DND-41 (cell line): ENCODE results near the gene BAG5.

Experiments used
- ATAC-seq: fragments of 200-7000 bp; cut with Tn5 transposase; 3 replicates; pipeline ENCODE4 v1.9.1; 2021; ENCODE audit warnings: low read depth; ENCODE audit not compliant: insufficient read depth
- DNase-seq: peaks from one replicate; pipeline ENCODE4 v3.0.0-alpha.2; 2020
- H2AFZ ChIP-seq: 2 replicates; pipeline ENCODE4 v1.6.0; 2012; ENCODE audit warnings: low read depth, low read length
- H3K27ac ChIP-seq: 2 replicates; pipeline ENCODE4 v1.5.1; 2012; ENCODE audit warnings: low read length, inconsistent platforms
- H3K27me3 ChIP-seq: fragments of 200-600 bp; sonication (generic); 2 replicates; pipeline ENCODE4 v1.6.0; 2012; ENCODE audit warnings: low read length, mild to moderate bottlenecking, inconsistent platforms; ENCODE audit not compliant: insufficient read depth, poor library complexity
- H3K36me3 ChIP-seq: 2 replicates; pipeline ENCODE4 v1.5.1; 2012; ENCODE audit warnings: low read length, inconsistent platforms; ENCODE audit not compliant: insufficient read depth
- H3K4me1 ChIP-seq: 2 replicates; pipeline ENCODE4 v1.5.1; 2012; ENCODE audit warnings: mild to moderate bottlenecking, low read length; ENCODE audit not compliant: insufficient read depth
- H3K4me2 ChIP-seq: 2 replicates; pipeline ENCODE4 v1.6.0; 2012; ENCODE audit warnings: mild to moderate bottlenecking, moderate library complexity, low read length, inconsistent platforms; ENCODE audit not compliant: insufficient read depth
- H3K4me3 ChIP-seq, 2 experiments: fragments of 200-600 bp in 1 of 2; shearing (Covaris generic) in 1 of 2; 2 replicates each; pipeline ENCODE4 v1.5.1; 2012 to 2016; ENCODE audit warnings: inconsistent platforms in 2 of 2, low read length in 2 of 2, mild to moderate bottlenecking in 2 of 2, low read depth in 1 of 2, moderate library complexity in 1 of 2
- H3K79me2 ChIP-seq: 2 replicates; pipeline ENCODE4 v1.6.0; 2012; ENCODE audit warnings: low read length, inconsistent platforms; ENCODE audit not compliant: insufficient read depth
- H3K9ac ChIP-seq: 2 replicates; pipeline ENCODE4 v1.6.0; 2012; ENCODE audit warnings: low read depth, mild to moderate bottlenecking, inconsistent platforms, low read length, moderate library complexity
- H3K9me3 ChIP-seq: 2 replicates; pipeline ENCODE4 v1.5.1; 2012; ENCODE audit warnings: low read length, moderate library complexity, mild to moderate bottlenecking, inconsistent platforms; ENCODE audit not compliant: insufficient read depth, severe bottlenecking
- H4K20me1 ChIP-seq: 2 replicates; pipeline ENCODE4 v1.6.0; 2012; ENCODE audit warnings: low read length; ENCODE audit not compliant: insufficient read depth
- EZH2 ChIP-seq: IDR thresholded peaks from 3 replicates; pipeline ENCODE4 v1.6.1; 2012; ENCODE audit warnings: borderline replicate concordance, low read depth, mild to moderate bottlenecking, moderate library complexity, low read length, inconsistent platforms; ENCODE audit not compliant: severe bottlenecking
- TF ChIP-seq, protein P1 (sequence below): IDR thresholded peaks from 2 replicates; pipeline ENCODE4 v1.5.1; 2012; ENCODE audit warnings: borderline replicate concordance, low read length, moderate library complexity, mild to moderate bottlenecking; ENCODE audit not compliant: poor library complexity, severe bottlenecking; ENCODE audit errors: extremely low read depth

Gene BAG5

GRCh38 chr14:103535891-103536565 is 26.4 kb downstream of the BAG5 start:
- ATAC-seq (no peak), DNase-seq (no peak)
- TF ChIP-seq EZH2, result no peak
- TF ChIP-seq, protein P1, sequence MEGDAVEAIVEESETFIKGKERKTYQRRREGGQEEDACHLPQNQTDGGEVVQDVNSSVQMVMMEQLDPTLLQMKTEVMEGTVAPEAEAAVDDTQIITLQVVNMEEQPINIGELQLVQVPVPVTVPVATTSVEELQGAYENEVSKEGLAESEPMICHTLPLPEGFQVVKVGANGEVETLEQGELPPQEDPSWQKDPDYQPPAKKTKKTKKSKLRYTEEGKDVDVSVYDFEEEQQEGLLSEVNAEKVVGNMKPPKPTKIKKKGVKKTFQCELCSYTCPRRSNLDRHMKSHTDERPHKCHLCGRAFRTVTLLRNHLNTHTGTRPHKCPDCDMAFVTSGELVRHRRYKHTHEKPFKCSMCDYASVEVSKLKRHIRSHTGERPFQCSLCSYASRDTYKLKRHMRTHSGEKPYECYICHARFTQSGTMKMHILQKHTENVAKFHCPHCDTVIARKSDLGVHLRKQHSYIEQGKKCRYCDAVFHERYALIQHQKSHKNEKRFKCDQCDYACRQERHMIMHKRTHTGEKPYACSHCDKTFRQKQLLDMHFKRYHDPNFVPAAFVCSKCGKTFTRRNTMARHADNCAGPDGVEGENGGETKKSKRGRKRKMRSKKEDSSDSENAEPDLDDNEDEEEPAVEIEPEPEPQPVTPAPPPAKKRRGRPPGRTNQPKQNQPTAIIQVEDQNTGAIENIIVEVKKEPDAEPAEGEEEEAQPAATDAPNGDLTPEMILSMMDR, result no peak
- H3K9ac ChIP-seq, result no peak overlapping the region
- H3K36me3 ChIP-seq, result peaks cover 48% of the 10 kb centered on the region
- no peak overlapping the region for H3K27ac ChIP-seq
- peaks cover 71% of the 10 kb centered on the region for H4K20me1 ChIP-seq
- no peaks in the 10 kb centered on the region for H3K27me3 ChIP-seq
- H3K4me1 ChIP-seq, result peaks cover 7% of the 10 kb centered on the region
- no peaks in the 10 kb centered on the region for H3K9me3 ChIP-seq
- H3K4me3 ChIP-seq, result no peak overlapping the region
- no peak overlapping the region for H3K4me2 ChIP-seq
- no peak overlapping the region for H2AFZ ChIP-seq
- peaks cover 17% of the 10 kb centered on the region for H3K79me2 ChIP-seq

DNA sequence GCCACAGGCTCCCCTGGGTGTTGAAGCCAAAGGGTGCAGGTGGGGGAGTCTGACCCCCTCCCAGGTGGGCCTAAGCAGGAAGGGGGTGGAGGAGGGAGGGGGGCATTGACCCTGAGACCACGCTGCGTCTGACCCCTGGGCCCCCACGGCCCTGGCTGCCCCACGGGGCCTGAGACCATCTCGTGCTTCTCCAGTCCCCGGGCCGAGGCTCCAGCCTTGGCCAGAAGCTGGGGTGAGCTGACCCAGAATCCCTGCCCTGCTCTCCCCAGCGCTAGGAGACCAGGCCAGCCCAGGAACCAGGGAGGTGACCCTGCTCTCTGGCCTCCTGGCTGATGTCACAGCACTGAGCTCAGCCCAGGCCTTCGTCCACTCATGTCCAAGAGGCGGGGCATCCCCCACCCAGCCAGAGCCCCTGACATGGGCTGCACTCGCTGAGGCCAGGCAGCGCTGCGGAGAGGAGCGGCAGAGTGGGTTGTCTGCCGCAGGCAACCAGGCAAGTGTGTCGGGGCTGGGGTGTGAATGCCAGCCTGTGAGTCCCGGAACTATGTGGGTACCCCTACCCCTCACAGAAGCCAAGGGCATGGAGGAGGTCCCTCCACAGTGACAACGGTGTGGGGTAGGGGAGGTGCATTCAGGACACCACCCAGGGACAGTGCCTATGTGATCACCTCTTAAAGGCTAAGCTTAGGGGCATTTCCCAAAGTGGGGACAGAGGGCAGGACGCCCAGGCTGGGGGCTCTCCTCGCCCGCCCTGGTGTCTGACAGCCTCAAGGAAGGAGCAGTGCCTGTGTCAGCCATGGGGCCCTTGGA is 27.2 kb downstream of the BAG5 start:
- Histone ChIP-seq H3K4me2 (no peak overlapping the region), H3K4me3 (no peak overlapping the region), H3K36me3 (peaks cover 56% of the 10 kb centered on the region), H3K9me3 (no peaks in the 10 kb centered on the region), H3K27ac (no peak overlapping the region), H3K79me2 (peaks cover 25% of the 10 kb centered on the region), H3K4me1 (peaks cover 15% of the 10 kb centered on the region), H3K9ac (no peak overlapping the region), H4K20me1 (peaks cover 78% of the 10 kb centered on the region), H3K27me3 (no peaks in the 10 kb centered on the region), H2AFZ (no peak overlapping the region)
- TF ChIP-seq EZH2, result no peak
- TF ChIP-seq, protein P1, result no peak
- DNase-seq, result no peak
- ATAC-seq, result no peak

DNA sequence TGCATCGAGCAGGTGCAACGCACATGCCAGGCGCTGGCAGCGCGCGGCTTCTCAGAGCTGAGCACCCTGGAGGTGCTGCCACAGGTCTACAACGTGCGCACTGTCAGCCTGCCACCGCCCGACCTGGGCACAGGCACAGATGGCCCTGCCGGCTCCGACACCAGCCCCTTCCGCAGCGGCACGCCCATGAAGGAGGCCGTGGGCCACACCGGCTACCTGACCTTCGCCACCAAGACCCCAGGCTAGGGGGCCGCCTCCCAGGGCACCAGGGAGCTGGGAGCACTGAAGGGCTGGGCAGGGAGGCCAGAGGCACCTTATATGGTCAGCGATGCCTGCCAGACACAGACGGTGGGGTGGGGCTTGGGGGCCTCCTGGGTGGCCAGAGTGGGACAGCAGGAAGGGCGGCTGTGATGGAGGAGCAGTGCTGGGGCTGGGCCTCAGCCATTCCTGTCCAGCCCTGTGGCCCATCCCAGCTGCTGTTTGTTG is 27.8 kb downstream of the BAG5 start:
- H3K9me3 ChIP-seq, result no peaks in the 10 kb centered on the region
- H3K4me3 ChIP-seq, result no peak overlapping the region
- peaks cover 61% of the 10 kb centered on the region for H3K36me3 ChIP-seq
- H3K9ac ChIP-seq, result no peak overlapping the region
- no peak overlapping the region for H2AFZ ChIP-seq
- no peak overlapping the region for H3K27ac ChIP-seq
- peaks cover 85% of the 10 kb centered on the region for H4K20me1 ChIP-seq
- H3K4me1 ChIP-seq, result peaks cover 22% of the 10 kb centered on the region
- ATAC-seq, result no peak
- no peaks in the 10 kb centered on the region for H3K27me3 ChIP-seq
- no peak for DNase-seq
- peaks cover 32% of the 10 kb centered on the region for H3K79me2 ChIP-seq
- TF ChIP-seq, protein P1, result no peak
- TF ChIP-seq EZH2, result no peak
- no peak overlapping the region for H3K4me2 ChIP-seq
